ENCODE results near the gene DAB2IP. TPM values are rescaled to one million over a fixed set of nuclear protein-coding genes. Genes with fewer than 3 reads are reported as not detected.

Gene DAB2IP
- total and polyA plus RNA-seq, 2 experiments from 2014 or later: 8.9 to 42.8 TPM

DNA sequence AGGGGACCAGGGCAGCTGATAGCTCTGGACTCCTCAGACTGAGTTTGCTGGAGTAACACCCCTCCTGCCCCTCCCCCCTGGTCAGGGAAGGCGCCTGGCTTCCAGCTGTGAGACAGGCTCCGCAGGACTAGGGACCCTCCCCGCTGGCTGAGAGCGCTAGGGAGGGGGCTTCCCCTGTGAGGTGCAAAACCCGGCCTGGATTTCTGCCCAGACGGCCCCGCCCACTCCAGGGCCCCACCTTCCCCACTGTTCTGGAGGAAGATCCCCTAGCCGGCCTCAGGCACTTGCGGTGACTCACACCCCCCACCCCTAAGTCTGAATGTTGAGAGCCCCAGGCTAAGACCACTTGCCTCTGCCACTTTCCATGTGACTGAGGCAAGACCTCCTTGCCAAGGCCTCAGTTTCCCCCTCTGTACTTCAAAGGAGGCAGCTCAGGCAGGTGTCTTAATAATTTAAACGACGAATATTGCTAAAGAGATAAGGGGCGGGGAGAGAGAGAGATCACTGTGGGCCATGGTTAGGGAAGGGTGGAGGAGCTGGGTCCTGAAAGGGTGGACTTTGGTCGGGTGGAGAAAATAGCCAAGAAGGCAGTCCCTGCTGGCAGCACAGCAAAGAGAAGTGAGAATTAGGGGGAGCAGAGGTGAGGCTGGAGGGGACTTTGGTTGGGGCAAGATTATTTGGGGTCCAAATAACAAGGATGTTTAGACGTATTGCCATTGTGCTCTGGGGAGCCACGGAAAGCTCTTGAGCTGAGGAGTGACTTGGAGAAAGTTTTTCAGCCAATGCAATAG, 1.0 kb upstream of the DAB2IP start:
- Histone ChIP-seq H3F3A (replicated peaks; ENCODE audit: low read depth) (peaks cover 8% of the 10 kb centered on the region; the same call in 1 of the 2 replicates), H3K4me2 (peak overlapping the region; percentile 98), H3K27ac (ENCODE audit: low read depth) (no peak overlapping the region), H3K4me3 (peak overlapping the region; percentile 81), H3K4me1 (ENCODE audit: insufficient read depth) (peaks cover 30% of the 10 kb centered on the region), H3K79me2 (replicated peaks; ENCODE audit: insufficient read depth) (peaks cover 23% of the 10 kb centered on the region), H3K9me2 (ENCODE audit: insufficient read depth) (no peaks in the 10 kb centered on the region), H4K20me1 (replicated peaks; ENCODE audit: insufficient read depth) (peaks cover 23% of the 10 kb centered on the region), H3K27me3 (ENCODE audit: insufficient read depth) (peaks cover 7% of the 10 kb centered on the region; the same call in 1 of the 2 replicates), H3K36me3 (ENCODE audit: insufficient read depth) (no peaks in the 10 kb centered on the region), H2AFZ (peak overlapping the region; percentile 52; the same call in 1 of the 2 replicates)
- Mint-ChIP-seq H3K27me3 (ENCODE audit: insufficient read depth, low read depth, poor library complexity) (peaks cover 24% of the 10 kb centered on the region), H3K4me1 (peaks cover 72% of the 10 kb centered on the region), H3K27ac (no peak overlapping the region; the same call in 1 of the 2 replicates), H3K4me3 (peak overlapping the region; percentile 74), H3K36me3 (ENCODE audit: low read depth) (no peaks in the 10 kb centered on the region), H3K9me3 (no peaks in the 10 kb centered on the region; the same call in 2 of the 3 replicates)
- TF ChIP-seq, protein P1, sequence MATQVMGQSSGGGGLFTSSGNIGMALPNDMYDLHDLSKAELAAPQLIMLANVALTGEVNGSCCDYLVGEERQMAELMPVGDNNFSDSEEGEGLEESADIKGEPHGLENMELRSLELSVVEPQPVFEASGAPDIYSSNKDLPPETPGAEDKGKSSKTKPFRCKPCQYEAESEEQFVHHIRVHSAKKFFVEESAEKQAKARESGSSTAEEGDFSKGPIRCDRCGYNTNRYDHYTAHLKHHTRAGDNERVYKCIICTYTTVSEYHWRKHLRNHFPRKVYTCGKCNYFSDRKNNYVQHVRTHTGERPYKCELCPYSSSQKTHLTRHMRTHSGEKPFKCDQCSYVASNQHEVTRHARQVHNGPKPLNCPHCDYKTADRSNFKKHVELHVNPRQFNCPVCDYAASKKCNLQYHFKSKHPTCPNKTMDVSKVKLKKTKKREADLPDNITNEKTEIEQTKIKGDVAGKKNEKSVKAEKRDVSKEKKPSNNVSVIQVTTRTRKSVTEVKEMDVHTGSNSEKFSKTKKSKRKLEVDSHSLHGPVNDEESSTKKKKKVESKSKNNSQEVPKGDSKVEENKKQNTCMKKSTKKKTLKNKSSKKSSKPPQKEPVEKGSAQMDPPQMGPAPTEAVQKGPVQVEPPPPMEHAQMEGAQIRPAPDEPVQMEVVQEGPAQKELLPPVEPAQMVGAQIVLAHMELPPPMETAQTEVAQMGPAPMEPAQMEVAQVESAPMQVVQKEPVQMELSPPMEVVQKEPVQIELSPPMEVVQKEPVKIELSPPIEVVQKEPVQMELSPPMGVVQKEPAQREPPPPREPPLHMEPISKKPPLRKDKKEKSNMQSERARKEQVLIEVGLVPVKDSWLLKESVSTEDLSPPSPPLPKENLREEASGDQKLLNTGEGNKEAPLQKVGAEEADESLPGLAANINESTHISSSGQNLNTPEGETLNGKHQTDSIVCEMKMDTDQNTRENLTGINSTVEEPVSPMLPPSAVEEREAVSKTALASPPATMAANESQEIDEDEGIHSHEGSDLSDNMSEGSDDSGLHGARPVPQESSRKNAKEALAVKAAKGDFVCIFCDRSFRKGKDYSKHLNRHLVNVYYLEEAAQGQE (IDR thresholded peaks at IDR 0.05; ENCODE audit: unreplicated experiment): no peak
- no peak for TF ChIP-seq CREB1 (CRISPR knock-in tag; IDR thresholded peaks at IDR 0.05; ENCODE audit: low read depth)
- ATAC-seq: peak; percentile 67
- DNase-seq (ENCODE audit: low spot score): peak; percentile 93

DNA sequence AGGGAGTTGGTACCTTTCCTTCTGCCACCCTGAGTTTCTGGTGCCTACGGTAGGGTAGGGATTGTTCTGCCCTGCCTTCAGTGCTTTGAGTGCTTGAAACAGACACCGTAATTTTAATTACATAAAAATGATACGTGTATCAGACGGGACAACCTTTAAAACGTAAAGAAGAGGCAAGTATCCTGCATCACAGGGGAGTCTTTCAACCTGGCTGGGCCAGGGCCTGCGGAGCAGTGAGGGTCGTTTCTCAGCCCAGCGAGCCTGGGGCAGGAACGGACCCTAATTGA, 483 bp upstream of the DAB2IP start:
- H3K27ac Mint-ChIP-seq: no peak overlapping the region
- H3K4me1 Mint-ChIP-seq: peaks cover 66% of the 10 kb centered on the region
- Histone ChIP-seq H4K20me1 (replicated peaks; ENCODE audit: insufficient read depth) (peaks cover 27% of the 10 kb centered on the region), H3K79me2 (replicated peaks; ENCODE audit: insufficient read depth) (peaks cover 26% of the 10 kb centered on the region), H3K4me1 (ENCODE audit: insufficient read depth) (peaks cover 30% of the 10 kb centered on the region), H3K27me3 (ENCODE audit: insufficient read depth) (peaks cover 7% of the 10 kb centered on the region; the same call in 1 of the 2 replicates), H3F3A (replicated peaks; ENCODE audit: low read depth) (peaks cover 8% of the 10 kb centered on the region; the same call in 1 of the 2 replicates), H3K4me2 (peak overlapping the region; percentile 98), H2AFZ (0 out of 2 replicates have a peak overlapping the region, but pooled peaks have one; percentile 52), H3K36me3 (ENCODE audit: insufficient read depth) (no peaks in the 10 kb centered on the region), H3K4me3 (peak overlapping the region; percentile 81), H3K27ac (ENCODE audit: low read depth) (no peak overlapping the region), H3K9me2 (ENCODE audit: insufficient read depth) (no peaks in the 10 kb centered on the region)
- H3K27me3 Mint-ChIP-seq (ENCODE audit: insufficient read depth, low read depth, poor library complexity): peaks cover 24% of the 10 kb centered on the region
- no peak for DNase-seq (ENCODE audit: low spot score)
- ATAC-seq: no peak
- H3K9me3 Mint-ChIP-seq: no peaks in the 10 kb centered on the region; the same call in 2 of the 3 replicates
- no peaks in the 10 kb centered on the region for H3K36me3 Mint-ChIP-seq (ENCODE audit: low read depth)
- peak overlapping the region; percentile 74 for H3K4me3 Mint-ChIP-seq
- TF ChIP-seq ZNF114 (CRISPR knock-in tag; IDR thresholded peaks at IDR 0.05): no peak
- TF ChIP-seq, protein P2, sequence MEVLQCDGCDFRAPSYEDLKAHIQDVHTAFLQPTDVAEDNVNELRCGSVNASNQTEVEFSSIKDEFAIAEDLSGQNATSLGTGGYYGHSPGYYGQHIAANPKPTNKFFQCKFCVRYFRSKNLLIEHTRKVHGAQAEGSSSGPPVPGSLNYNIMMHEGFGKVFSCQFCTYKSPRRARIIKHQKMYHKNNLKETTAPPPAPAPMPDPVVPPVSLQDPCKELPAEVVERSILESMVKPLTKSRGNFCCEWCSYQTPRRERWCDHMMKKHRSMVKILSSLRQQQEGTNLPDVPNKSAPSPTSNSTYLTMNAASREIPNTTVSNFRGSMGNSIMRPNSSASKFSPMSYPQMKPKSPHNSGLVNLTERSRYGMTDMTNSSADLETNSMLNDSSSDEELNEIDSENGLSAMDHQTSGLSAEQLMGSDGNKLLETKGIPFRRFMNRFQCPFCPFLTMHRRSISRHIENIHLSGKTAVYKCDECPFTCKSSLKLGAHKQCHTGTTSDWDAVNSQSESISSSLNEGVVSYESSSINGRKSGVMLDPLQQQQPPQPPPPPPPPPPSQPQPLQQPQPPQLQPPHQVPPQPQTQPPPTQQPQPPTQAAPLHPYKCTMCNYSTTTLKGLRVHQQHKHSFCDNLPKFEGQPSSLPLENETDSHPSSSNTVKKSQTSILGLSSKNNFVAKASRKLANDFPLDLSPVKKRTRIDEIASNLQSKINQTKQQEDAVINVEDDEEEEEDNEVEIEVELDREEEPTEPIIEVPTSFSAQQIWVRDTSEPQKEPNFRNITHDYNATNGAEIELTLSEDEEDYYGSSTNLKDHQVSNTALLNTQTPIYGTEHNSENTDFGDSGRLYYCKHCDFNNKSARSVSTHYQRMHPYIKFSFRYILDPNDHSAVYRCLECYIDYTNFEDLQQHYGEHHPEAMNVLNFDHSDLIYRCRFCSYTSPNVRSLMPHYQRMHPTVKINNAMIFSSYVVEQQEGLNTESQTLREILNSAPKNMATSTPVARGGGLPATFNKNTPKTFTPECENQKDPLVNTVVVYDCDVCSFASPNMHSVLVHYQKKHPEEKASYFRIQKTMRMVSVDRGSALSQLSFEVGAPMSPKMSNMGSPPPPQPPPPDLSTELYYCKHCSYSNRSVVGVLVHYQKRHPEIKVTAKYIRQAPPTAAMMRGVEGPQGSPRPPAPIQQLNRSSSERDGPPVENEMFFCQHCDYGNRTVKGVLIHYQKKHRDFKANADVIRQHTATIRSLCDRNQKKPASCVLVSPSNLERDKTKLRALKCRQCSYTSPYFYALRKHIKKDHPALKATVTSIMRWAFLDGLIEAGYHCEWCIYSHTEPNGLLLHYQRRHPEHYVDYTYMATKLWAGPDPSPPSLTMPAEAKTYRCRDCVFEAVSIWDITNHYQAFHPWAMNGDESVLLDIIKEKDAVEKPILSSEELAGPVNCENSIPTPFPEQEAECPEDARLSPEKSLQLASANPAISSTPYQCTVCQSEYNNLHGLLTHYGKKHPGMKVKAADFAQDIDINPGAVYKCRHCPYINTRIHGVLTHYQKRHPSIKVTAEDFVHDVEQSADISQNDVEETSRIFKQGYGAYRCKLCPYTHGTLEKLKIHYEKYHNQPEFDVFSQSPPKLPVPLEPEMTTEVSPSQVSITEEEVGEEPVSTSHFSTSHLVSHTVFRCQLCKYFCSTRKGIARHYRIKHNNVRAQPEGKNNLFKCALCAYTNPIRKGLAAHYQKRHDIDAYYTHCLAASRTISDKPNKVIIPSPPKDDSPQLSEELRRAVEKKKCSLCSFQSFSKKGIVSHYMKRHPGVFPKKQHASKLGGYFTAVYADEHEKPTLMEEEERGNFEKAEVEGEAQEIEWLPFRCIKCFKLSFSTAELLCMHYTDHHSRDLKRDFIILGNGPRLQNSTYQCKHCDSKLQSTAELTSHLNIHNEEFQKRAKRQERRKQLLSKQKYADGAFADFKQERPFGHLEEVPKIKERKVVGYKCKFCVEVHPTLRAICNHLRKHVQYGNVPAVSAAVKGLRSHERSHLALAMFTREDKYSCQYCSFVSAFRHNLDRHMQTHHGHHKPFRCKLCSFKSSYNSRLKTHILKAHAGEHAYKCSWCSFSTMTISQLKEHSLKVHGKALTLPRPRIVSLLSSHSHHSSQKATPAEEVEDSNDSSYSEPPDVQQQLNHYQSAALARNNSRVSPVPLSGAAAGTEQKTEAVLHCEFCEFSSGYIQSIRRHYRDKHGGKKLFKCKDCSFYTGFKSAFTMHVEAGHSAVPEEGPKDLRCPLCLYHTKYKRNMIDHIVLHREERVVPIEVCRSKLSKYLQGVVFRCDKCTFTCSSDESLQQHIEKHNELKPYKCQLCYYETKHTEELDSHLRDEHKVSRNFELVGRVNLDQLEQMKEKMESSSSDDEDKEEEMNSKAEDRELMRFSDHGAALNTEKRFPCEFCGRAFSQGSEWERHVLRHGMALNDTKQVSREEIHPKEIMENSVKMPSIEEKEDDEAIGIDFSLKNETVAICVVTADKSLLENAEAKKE (CRISPR knock-in tag; IDR thresholded peaks at IDR 0.05): no peak
- TF ChIP-seq JUNB (IDR thresholded peaks at IDR 0.05; ENCODE audit: unreplicated experiment): no peak
- TF ChIP-seq, protein P3, sequence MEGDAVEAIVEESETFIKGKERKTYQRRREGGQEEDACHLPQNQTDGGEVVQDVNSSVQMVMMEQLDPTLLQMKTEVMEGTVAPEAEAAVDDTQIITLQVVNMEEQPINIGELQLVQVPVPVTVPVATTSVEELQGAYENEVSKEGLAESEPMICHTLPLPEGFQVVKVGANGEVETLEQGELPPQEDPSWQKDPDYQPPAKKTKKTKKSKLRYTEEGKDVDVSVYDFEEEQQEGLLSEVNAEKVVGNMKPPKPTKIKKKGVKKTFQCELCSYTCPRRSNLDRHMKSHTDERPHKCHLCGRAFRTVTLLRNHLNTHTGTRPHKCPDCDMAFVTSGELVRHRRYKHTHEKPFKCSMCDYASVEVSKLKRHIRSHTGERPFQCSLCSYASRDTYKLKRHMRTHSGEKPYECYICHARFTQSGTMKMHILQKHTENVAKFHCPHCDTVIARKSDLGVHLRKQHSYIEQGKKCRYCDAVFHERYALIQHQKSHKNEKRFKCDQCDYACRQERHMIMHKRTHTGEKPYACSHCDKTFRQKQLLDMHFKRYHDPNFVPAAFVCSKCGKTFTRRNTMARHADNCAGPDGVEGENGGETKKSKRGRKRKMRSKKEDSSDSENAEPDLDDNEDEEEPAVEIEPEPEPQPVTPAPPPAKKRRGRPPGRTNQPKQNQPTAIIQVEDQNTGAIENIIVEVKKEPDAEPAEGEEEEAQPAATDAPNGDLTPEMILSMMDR (conservative IDR thresholded peaks at IDR 0.05; ENCODE audit: low read depth in 2 of 2): no peak
- no peak for TF ChIP-seq ZNF331 (CRISPR knock-in tag; IDR thresholded peaks at IDR 0.05; ENCODE audit: low read depth)

Measured in GM23338 (cell line).